Adipose tissue (tissue), 3 donors: ENCODE measurements around the gene RNH1. TPM values are rescaled to one million over a fixed set of nuclear protein-coding genes. Genes with fewer than 3 reads are reported as not detected.

Experiments used
- H3K27ac ChIP-seq: one replicate; pipeline ENCODE4 v1.5.1; 2013; ENCODE audit warnings: low read depth, low read length
- WGBS, 3 donors: extraction: QIAGEN DNeasy Blood & Tissue Kit; methylation state at CpG; one replicate each; pipeline ENCODE4 v1.1.7; 2013; 5-methylcytosine and 5-hydroxymethylcytosine counted together
- polyA plus RNA-seq, 3 donors: library from polyadenylated mRNA; stranded (reverse); fragments of 200-250 nt; gene quantifications; one replicate each; pipeline ENCODE4 v1.2.3, GENCODE V29; 2013
- donor health status: healthy with polysubstance abuse.
- donor health status: Bipolar disorder and iron deficiency.
- donor health status: healthy.

RNH1 gene
- polyA plus RNA-seq, 3 donors = 93.4 to 217 (median 208) TPM

GRCh38 chr11:490930-491260 is 16.1 kb downstream of the RNH1 start:
- WGBS, 3 donors = 88 to 96% (median 91%) methylated on average over 15 of the region's 15 CpGs
- H3K27ac ChIP-seq = no peak overlapping the region

GRCh38 chr11:490186-490929 is 16.7 kb downstream of the RNH1 start:
- no peak overlapping the region for H3K27ac ChIP-seq
- 94 to 96% (median 95%) methylated on average over 38 of the region's 38 CpGs for WGBS, 3 donors

- no peak overlapping the region for H3K27ac ChIP-seq
- WGBS, 3 donors = 95% methylated on average over 36 to 37 of the region's 37 CpGs
Measured at GRCh38 chr11:489610-490185, 17.3 kb downstream of the RNH1 start.

GRCh38 chr11:488992-489391 is 18.1 kb downstream of the RNH1 start:
- 90 to 92% (median 90%) methylated on average over 19 of the region's 19 CpGs for WGBS, 3 donors
- no peak overlapping the region for H3K27ac ChIP-seq

GRCh38 chr11:488579-488978 is 18.5 kb downstream of the RNH1 start:
- WGBS, 3 donors = 87 to 94% (median 93%) methylated on average over 19 of the region's 19 CpGs
- no peak overlapping the region for H3K27ac ChIP-seq

- 84 to 86% (median 84%) methylated on average over 25 of the region's 25 CpGs for WGBS, 3 donors
- H3K27ac ChIP-seq = no peak overlapping the region
Measured at GRCh38 chr11:488062-488461, 19.0 kb downstream of the RNH1 start.

GRCh38 chr11:487571-488021 is 19.4 kb downstream of the RNH1 start:
- 85 to 91% (median 89%) methylated on average over 19 to 22 of the region's 22 CpGs for WGBS, 3 donors
- no peak overlapping the region for H3K27ac ChIP-seq

- H3K27ac ChIP-seq = no peak overlapping the region
- WGBS, 3 donors = 95 to 96% (median 96%) methylated on average over 22 to 23 of the region's 23 CpGs
Measured at GRCh38 chr11:486189-486588, 20.9 kb downstream of the RNH1 start.

GRCh38 chr11:484616-485015 is 22.4 kb downstream of the RNH1 start:
- whole genome bisulfite sequencing, 3 donors = 96 to 98% (median 96%) methylated on average over 38 of the region's 38 CpGs
- H3K27ac ChIP-seq = no peak overlapping the region

- WGBS, 3 donors = 90 to 96% (median 91%) methylated on average over 12 to 13 of the region's 13 CpGs
- H3K27ac ChIP-seq = no peak overlapping the region
Measured at GRCh38 chr11:479311-479710, 27.7 kb downstream of the RNH1 start.

GRCh38 chr11:477052-477715 is 29.9 kb downstream of the RNH1 start:
- WGBS, 3 donors = 74 to 87% (median 81%) methylated on average over 16 of the region's 16 CpGs
- H3K27ac ChIP-seq = no peak overlapping the region

GRCh38 chr11:476416-476815 is 30.6 kb downstream of the RNH1 start:
- no peak overlapping the region for H3K27ac ChIP-seq
- WGBS, 3 donors = 95 to 97% (median 96%) methylated on average over 15 of the region's 15 CpGs

GRCh38 chr11:475941-476340 is 31.1 kb downstream of the RNH1 start:
- 93 to 96% (median 94%) methylated on average over 9 of the region's 9 CpGs for WGBS, 3 donors
- H3K27ac ChIP-seq = no peak overlapping the region

- no peak overlapping the region for H3K27ac ChIP-seq
- WGBS, 3 donors = 96 to 98% (median 98%) methylated on average over 48 of the region's 48 CpGs
Measured at GRCh38 chr11:474914-475506, 32.0 kb downstream of the RNH1 start.

- H3K27ac ChIP-seq = no peak overlapping the region
- WGBS, 3 donors = 87 to 89% (median 89%) methylated on average over 20 to 22 of the region's 22 CpGs
Measured at GRCh38 chr11:473962-474785, 32.9 kb downstream of the RNH1 start.

- 93 to 97% (median 96%) methylated on average over 19 of the region's 19 CpGs for WGBS, 3 donors
- no peak overlapping the region for H3K27ac ChIP-seq
Measured at GRCh38 chr11:473415-473814, 33.6 kb downstream of the RNH1 start.

- 91 to 97% (median 96%) methylated on average over 28 of the region's 28 CpGs for WGBS, 3 donors
- no peak overlapping the region for H3K27ac ChIP-seq
Measured at GRCh38 chr11:472816-473215, 34.2 kb downstream of the RNH1 start.

GRCh38 chr11:472272-472671 is 34.8 kb downstream of the RNH1 start:
- H3K27ac ChIP-seq = no peak overlapping the region
- WGBS, 3 donors = 87 to 96% (median 92%) methylated on average over 13 of the region's 13 CpGs
